ENCODE data around the gene SPATA32. TPM values are rescaled to one million over a fixed set of nuclear protein-coding genes. Genes with fewer than 3 reads are reported as not detected.
A peak's percentile ranks its signal among the peaks of the same experiment; 100 is the strongest.

SPATA32 gene
- total RNA-seq, 1 experiment from 2014 or later: 0.81 TPM

GRCh38 chr17:45227926-45228762 is 33.8 kb downstream of the SPATA32 start:
- DNase-seq: peak; percentile 44
- H3K27me3 Mint-ChIP-seq (ENCODE audit: low read depth): peaks cover 37% of the 10 kb centered on the region
- no peaks in the 10 kb centered on the region; the same call in 1 of the 2 replicates for H3K4me1 ChIP-seq (ENCODE audit: insufficient read depth, low read length)

More at GRCh38 chr17:45227926-45228762, 33.8 kb downstream of the SPATA32 start:
- Histone ChIP-seq H4K5ac (ENCODE audit: insufficient read length, low read depth, low read length) (no peak overlapping the region), H2BK20ac (ENCODE audit: low read depth, low read length, poor library complexity, severe bottlenecking) (no peak overlapping the region), H2BK120ac (ENCODE audit: low read depth, low read length, poor library complexity, severe bottlenecking) (no peak overlapping the region), H2BK15ac (ENCODE audit: low read depth, low read length) (no peak overlapping the region), H3K14ac (ENCODE audit: insufficient read depth, low read length) (no peak overlapping the region), H3K79me2 (ENCODE audit: insufficient read depth, low read length) (no peaks in the 10 kb centered on the region), H3T11ph (ENCODE audit: low read length) (no peak overlapping the region), H3K23me2 (ENCODE audit: insufficient read length, low read depth, low read length, poor library complexity, severe bottlenecking) (no peaks in the 10 kb centered on the region), H2AFZ (ENCODE audit: low read length) (no peak overlapping the region), H2BK5ac (ENCODE audit: insufficient read length, low read length) (no peak overlapping the region), H3K9me3 (ENCODE audit: control insufficient read depth, low read depth, low read length) (no peaks in the 10 kb centered on the region), H3K27ac (ENCODE audit: insufficient read length, low read depth, low read length) (no peak overlapping the region), H3K27me3 (ENCODE audit: insufficient read depth, low read length) (no peaks in the 10 kb centered on the region; the same call in 1 of the 2 replicates), H3K56ac (ENCODE audit: insufficient read length, low read depth, low read length) (no peak overlapping the region), H3K9ac (ENCODE audit: extremely low read depth, insufficient read length, low read length) (no peak overlapping the region), H4K91ac (ENCODE audit: insufficient read length, low read depth, low read length) (no peak overlapping the region), H4K20me1 (ENCODE audit: control insufficient read depth, insufficient read depth, insufficient read length) (no peaks in the 10 kb centered on the region), H3K18ac (ENCODE audit: insufficient read length, low read depth, low read length) (no peak overlapping the region), H4K8ac (replicated peaks; ENCODE audit: insufficient read length, low read depth, low read length) (no peak overlapping the region), H2BK12ac (ENCODE audit: insufficient read length, low read depth, low read length) (no peak overlapping the region), H3K79me1 (ENCODE audit: insufficient read depth, low read depth, low read length, poor library complexity, severe bottlenecking) (no peaks in the 10 kb centered on the region), H2AK5ac (ENCODE audit: insufficient read length, low read length) (no peak overlapping the region), H3K4me2 (ENCODE audit: insufficient read depth, insufficient read length, low read length) (no peak overlapping the region), H3K4ac (ENCODE audit: low read depth, low read length) (no peak overlapping the region), H3K23ac (ENCODE audit: insufficient read length, low read depth, low read length) (no peak overlapping the region)
- TF ChIP-seq, protein P1, sequence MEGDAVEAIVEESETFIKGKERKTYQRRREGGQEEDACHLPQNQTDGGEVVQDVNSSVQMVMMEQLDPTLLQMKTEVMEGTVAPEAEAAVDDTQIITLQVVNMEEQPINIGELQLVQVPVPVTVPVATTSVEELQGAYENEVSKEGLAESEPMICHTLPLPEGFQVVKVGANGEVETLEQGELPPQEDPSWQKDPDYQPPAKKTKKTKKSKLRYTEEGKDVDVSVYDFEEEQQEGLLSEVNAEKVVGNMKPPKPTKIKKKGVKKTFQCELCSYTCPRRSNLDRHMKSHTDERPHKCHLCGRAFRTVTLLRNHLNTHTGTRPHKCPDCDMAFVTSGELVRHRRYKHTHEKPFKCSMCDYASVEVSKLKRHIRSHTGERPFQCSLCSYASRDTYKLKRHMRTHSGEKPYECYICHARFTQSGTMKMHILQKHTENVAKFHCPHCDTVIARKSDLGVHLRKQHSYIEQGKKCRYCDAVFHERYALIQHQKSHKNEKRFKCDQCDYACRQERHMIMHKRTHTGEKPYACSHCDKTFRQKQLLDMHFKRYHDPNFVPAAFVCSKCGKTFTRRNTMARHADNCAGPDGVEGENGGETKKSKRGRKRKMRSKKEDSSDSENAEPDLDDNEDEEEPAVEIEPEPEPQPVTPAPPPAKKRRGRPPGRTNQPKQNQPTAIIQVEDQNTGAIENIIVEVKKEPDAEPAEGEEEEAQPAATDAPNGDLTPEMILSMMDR (conservative IDR thresholded peaks at IDR 0.05): no peak
- no peak overlapping the region for H3K27ac Mint-ChIP-seq
- WGBS (ENCODE audit: extremely low coverage, insufficient read length, low lambda C conversion rate): no CpG with 5 or more reads among the region's 17 CpGs
- peaks cover 27 to 64% of the 10 kb centered on the region in 2 experiments for H3K4me1 Mint-ChIP-seq
- H3K36me3 Mint-ChIP-seq (ENCODE audit: insufficient read depth in 1 of 3, low read depth in 3 of 3): no peaks in the 10 kb centered on the region
- H3K4me3 Mint-ChIP-seq: no peak overlapping the region
- no peaks in the 10 kb centered on the region for H3K9me3 Mint-ChIP-seq
